Stimulated activated CD8-positive, alpha-beta memory T cell treated with anti-CD3 and anti-CD28 coated beads, Interleukin-7, amount 100 ng/mL, for 1 hour (primary cell): ENCODE data around the gene TUT7.
"Not testable (repeated sequence)": the region's sequence is repeated elsewhere in the genome, so short reads cannot be mapped to it uniquely, and the experiment has no call there.

ENCODE experiments used
- DNase-seq, 2 donors: peaks; one replicate each; pipeline ENCODE4 v3.0.0-alpha.2; 2020; ENCODE audit warnings: low read depth in 2 of 2

Gene TUT7, protein sequence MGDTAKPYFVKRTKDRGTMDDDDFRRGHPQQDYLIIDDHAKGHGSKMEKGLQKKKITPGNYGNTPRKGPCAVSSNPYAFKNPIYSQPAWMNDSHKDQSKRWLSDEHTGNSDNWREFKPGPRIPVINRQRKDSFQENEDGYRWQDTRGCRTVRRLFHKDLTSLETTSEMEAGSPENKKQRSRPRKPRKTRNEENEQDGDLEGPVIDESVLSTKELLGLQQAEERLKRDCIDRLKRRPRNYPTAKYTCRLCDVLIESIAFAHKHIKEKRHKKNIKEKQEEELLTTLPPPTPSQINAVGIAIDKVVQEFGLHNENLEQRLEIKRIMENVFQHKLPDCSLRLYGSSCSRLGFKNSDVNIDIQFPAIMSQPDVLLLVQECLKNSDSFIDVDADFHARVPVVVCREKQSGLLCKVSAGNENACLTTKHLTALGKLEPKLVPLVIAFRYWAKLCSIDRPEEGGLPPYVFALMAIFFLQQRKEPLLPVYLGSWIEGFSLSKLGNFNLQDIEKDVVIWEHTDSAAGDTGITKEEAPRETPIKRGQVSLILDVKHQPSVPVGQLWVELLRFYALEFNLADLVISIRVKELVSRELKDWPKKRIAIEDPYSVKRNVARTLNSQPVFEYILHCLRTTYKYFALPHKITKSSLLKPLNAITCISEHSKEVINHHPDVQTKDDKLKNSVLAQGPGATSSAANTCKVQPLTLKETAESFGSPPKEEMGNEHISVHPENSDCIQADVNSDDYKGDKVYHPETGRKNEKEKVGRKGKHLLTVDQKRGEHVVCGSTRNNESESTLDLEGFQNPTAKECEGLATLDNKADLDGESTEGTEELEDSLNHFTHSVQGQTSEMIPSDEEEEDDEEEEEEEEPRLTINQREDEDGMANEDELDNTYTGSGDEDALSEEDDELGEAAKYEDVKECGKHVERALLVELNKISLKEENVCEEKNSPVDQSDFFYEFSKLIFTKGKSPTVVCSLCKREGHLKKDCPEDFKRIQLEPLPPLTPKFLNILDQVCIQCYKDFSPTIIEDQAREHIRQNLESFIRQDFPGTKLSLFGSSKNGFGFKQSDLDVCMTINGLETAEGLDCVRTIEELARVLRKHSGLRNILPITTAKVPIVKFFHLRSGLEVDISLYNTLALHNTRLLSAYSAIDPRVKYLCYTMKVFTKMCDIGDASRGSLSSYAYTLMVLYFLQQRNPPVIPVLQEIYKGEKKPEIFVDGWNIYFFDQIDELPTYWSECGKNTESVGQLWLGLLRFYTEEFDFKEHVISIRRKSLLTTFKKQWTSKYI (N-terminal part only)

DNA sequence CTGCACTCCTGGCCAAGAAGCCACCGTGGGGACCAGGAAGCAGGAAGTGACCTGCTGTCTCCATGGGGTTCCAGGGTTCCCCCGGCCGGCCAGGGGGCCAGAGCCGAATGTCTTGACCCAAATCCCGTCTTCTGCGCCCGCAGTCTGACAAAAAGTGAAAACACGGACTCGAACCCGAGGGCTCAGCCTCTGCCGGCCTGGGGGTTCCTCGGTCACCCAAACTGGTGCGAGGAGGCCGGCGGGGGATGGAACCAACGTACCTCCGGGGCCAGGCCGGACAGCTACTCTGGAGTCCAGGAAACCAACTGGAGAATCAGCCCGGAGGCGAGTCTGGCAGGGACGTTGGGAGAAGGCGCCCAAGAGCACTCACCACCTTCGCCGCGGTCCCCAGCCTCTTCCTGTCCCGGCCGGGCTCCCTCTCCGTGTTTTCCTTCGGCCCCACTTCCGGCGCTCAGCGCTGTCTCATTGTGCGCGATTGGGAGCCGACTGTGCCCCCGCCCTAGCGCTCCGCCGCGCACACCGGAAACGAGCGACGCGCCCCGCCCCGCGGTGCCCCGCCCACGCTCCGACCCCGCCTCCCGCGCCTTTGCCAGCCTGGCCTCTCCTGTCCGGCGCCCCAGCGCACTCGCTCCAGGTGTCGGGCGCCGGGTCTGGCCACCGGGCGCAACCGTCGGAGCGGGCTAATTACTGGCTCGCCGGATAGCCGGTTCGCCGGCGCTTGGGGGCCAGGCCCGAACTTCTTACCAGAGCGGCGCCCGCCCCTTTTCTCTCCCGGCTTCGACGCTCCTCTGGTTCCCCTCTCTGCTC is at the start of gene TUT7:
TSS of gene TUT7 (minus strand) at position 400 of the 807 bp plus-strand sequence. CDS start 1,211 bp downstream, outside the sequence.
- peak; percentile 87 to 90 for DNase-seq

DNA sequence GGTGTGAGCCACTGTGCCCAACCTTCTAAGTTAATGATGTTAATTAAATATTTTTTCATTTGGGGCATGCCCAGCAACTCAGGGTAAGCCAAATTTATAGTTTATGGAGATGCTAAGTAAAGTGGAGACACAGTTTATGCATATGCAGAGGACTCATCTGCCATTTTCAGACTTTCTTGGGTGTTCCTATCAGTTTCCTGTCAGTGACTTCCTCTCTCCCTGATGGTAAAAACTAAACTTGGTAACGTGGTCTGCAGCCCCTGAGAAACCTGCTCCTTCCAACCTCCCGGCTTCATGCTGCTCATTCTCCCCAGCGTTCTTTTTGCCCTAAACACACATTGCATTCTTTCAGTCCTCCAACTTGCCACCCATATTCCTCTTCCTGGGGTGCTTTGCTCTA is 48.4 kb upstream of the TUT7 start:
- DNase-seq, result no peak

- DNase-seq, result no peak
Observed at GRCh38 chr9:86396412-86396811, 42.2 kb upstream of the TUT7 start.

- DNase-seq, result not testable (repeated sequence)
Observed at GRCh38 chr9:86390184-86390583, 36.0 kb upstream of the TUT7 start.

- no peak for DNase-seq
Observed at GRCh38 chr9:86389628-86390027, 35.4 kb upstream of the TUT7 start.

GRCh38 chr9:86387376-86387775 is 33.2 kb upstream of the TUT7 start:
- no peak for DNase-seq

GRCh38 chr9:86383000-86383399 is 28.8 kb upstream of the TUT7 start:
- DNase-seq, result not testable (repeated sequence)

DNA sequence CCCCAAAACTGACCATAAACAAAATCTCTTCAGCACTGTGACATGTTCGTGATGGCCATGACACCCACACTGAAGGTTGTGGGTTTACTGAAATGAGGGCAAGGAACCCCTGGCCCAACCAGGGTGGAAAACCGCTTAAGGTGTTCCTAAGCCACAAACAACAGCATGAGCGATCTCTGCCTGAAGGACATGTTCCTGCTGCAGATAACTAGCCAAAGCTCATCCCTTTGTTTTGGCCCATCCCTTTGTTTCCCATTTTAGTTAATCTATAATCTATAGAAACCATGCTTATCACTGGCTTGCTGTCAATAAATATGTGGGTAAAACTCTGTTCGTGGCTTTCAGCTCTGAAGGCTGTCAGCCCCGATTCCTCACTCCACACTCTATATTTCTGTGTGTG is 21.8 kb upstream of the TUT7 start:
- DNase-seq, result no peak

DNA sequence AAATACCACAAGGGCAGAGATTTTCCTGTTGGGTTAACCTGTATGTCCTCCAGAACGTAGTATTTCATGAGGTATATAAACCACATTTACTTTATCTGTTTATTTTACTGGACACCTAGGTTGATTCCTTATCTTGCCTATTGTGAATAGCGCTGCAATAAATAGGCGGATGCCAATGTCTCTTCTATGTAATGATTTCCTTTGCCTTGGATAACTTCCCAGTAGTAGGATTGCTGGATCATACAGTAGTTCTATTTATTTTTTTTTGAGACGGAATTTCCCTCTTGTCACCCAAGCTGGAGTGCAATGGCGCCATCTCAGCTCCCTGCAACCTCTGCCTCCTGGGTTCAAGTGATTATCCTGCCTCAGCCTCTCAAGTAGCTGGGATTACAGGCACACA is 15.6 kb upstream of the TUT7 start:
- no peak for DNase-seq

DNA sequence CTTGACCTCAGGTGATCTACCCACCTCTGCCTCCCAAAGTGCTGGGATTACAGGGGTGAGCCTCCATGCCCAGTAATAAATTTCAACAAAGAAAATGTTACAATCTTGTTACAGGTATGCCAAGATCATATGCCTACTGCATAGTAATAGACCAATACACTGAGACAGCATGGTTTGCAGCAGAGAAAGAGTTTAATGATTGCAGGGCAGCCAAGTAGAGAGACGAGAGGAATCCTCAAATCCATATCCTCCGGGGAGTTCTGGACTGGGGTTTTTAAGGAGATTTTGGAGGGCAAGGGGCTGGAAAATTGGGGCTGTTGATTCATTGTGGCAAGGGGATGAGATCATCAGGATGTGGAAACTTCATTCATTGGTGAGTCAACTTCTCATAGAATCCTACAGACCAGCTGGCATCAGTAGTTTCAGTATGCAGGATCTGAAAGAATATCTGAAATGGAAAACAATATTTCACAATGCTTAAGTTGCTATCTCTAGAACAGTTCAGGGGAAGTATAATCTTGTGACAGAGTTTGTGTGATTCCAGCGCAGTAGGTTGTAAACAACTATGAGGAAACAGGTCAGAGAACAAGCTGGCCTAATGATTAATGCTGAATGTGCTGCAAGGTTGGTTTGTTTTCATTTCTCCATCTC is 14.8 kb upstream of the TUT7 start:
- DNase-seq, result no peak

DNA sequence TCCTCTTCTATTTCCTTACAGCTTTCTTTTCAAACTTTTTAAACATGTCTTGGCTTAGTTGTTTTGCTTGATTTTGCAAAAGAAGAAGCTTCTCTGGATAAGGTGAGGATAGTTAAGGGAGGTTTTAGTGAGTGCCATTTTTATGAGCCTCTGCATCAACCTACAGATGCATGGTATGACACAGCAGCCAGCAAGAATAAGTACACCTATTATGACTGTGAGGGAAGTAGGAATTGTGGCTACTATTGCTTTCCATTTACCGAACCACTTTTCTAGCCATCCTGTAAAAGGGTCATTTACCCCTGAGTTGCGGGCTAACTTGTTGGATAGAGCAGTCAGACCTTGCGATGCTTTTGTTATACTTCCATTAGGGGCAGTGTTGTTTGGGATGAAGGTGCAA is 7.0 kb upstream of the TUT7 start:
- no peak for DNase-seq

DNA sequence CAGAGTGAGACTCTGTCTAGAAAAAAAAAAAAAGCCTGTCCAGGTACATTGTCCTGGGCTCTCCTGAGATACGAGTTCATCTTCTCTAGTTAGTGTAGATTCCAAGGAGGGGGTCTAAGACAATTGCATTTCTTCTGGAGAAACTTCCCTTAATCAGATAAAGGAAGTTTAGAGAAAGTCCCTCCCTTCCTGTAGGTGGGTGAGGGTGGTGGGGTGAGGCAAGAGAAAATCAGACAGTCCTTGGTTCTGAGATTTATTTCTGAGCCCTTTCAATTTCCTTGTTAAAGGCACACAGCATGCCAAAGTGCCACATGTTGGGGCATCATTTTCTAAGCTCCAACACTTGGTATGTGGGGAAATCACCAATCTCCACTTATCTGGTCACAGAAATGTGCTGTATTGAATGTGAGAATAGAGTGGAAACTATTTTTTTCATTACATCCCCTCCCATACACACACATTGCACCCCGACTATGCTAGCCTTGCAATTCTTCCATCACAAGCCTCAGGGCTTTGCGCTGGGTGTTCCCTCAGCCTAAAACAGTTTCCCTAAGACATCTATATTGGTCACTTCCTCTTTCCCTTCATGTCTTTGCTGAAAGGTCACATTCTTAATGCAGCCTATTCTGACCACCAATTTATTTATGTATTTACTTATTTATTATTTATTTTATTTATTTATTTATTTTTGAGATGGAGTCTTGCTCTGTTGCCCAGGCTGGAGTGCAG is 5.1 kb upstream of the TUT7 start:
- no peak for DNase-seq

- DNase-seq, result no peak
Observed at GRCh38 chr9:86356871-86357866, 3.0 kb upstream of the TUT7 start.

DNA sequence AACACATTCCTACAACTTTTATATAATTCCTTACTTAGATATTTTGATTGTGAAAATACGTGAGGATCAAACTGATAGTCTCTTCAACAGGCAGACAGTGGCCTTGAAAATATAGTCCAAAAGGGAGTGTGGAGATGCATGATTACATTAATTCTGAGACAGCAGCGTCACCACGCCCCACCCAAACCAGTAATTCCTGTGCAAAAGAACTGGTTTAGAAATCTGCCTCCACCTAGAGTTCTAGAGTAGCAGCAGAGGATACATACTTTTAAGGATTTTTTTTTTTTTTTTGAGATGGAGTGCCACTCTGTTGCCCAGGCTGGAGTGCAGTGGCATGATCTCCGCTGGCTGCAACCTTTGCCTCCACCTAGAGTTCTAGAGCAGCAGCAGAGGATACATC is 1.6 kb upstream of the TUT7 start:
- no peak for DNase-seq

DNA sequence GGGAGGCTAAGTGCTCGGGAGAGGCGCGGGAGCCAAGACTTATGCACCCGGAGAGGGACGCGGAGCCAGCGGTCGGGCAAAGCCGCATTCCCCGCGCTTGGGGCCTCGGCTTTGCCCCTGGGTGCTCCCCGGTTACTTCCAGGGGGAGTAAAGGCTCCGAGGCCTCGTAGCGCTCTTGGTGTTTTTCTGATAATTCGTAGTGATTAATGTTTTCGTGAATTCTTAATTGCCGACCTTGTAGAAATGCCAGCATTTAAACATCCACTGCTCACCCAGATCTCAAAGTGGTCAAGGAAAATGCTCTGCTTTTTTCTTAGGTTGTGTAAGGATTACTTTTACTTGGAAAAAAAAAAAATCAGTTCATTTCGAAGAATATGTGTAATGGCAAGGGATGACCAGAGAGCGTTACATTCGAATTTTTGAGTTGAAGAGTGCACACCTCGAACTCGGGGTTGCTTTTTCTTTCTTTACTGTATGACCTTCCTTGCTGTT is 654 bp upstream of the TUT7 start:
- no peak for DNase-seq

DNA sequence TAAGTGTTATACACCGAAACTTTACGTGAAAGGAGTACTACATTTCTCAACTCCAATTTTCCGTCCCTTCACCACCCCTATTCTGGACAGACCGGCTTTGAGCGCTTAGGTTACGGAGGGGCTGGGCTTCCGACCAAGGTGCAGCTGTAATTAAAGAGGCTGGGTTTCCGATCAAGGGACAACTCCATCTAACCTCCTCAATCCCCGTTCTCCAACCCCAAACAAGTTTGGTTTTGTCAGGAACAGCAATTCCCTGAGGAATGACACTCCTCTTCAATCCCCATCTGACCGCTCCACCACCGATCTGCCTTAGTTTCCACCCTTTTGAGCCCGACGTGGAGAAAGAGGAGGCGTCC is 577 bp downstream of the TUT7 start:
- DNase-seq, result no peak

- no peak for DNase-seq
Observed at GRCh38 chr9:86352440-86353077, 1.7 kb downstream of the TUT7 start.

DNA sequence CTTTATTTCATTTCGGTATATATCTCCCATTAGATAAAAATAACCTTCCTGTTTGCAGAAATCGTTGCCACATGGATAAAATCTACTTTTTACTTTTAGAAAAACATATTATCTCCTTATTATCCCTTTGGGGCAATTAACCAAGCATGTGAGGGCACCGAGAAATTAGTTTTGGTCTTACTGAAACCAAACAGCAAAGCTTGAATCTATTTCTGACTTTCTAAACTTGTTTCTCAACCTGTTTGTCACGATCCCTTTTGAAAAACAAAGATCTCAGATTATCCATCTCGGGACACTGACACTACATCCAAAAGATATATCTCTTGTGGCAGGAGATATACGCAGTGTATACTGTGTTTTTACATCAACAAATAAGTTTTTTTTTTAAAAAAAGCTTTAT is 2.3 kb downstream of the TUT7 start:
- DNase-seq, result no peak
